Measurements from ENCODE around the gene UCMA. TPM values are rescaled to one million over a fixed set of nuclear protein-coding genes. Genes with fewer than 3 reads are reported as not detected.
"Not testable (repeated sequence)": the region's sequence is repeated elsewhere in the genome, so short reads cannot be mapped to it uniquely, and the experiment has no call there.

Gene UCMA
- total RNA-seq (2021) (1.0 to 1.9 TPM (median 1.5 TPM) in 3 replicates), Bru-seq, nascent RNA (percentile 18 among the genes with signal in this experiment)
- long read RNA-seq, experiment 1, partial matches to known transcripts, result 0 of 2 reads
- long read RNA-seq, experiment 1, other reads (novel, unspliced or antisense), result 0 of 2 reads
- long read RNA-seq, experiment 2, partial matches to known transcripts, result 0 of 5 reads
- long read RNA-seq, experiment 2, other reads (novel, unspliced or antisense), result 3 of 5 reads
- long read RNA-seq, experiment 3, partial matches to known transcripts, result 0 of 2 reads
- long read RNA-seq, experiment 3, other reads (novel, unspliced or antisense), result 0 of 2 reads

DNA sequence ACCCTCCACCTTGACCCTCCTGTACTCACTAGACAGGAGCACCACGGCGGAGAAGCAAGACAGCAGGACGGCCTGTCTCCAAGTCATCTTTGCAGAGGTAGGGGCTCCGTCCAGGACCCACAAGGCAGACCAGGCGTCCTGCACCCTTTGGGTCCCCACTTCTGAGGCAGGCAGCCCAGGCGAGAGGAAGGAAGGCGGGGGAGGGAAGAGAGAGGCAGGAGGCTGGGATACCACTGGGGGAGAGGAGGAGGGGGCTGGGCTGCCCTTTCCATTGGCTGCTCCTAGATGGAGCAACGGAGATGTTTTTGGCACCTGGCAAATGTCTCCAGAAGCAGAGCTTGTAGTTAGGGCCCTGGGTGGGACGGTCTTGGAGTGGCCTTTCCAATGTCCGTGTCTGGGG is at the start of gene UCMA:
Gene UCMA (minus strand): TSS at position 203 of the 400 bp plus-strand sequence. CDS start 116 bp downstream, at position 87.
- POLR2A ChIA-PET, result no interaction called here
- TF ChIP-seq IRF2 (CRISPR knock-in tag; IDR thresholded peaks at IDR 0.05; ENCODE audit: borderline replicate concordance, low read depth) (no peak), ZNF121 (CRISPR knock-in tag; IDR thresholded peaks at IDR 0.05) (no peak), GABPB1 (CRISPR knock-in tag; IDR thresholded peaks at IDR 0.05) (no peak), SMAD3 (CRISPR knock-in tag; IDR thresholded peaks at IDR 0.05; ENCODE audit: borderline replicate concordance) (no peak), NFATC4 (CRISPR knock-in tag; IDR thresholded peaks at IDR 0.05) (no peak), ATF1 (CRISPR knock-in tag; IDR thresholded peaks at IDR 0.05) (no peak), PRRX2 (CRISPR knock-in tag; IDR thresholded peaks at IDR 0.05) (no peak), PRDM15 (CRISPR knock-in tag; IDR thresholded peaks at IDR 0.05) (no peak), E2F4 (CRISPR knock-in tag; IDR thresholded peaks at IDR 0.05; ENCODE audit: borderline replicate concordance, low read depth) (no peak), ATF3 (CRISPR knock-in tag; conservative IDR thresholded peaks at IDR 0.05) (no peak), TEAD1 (CRISPR knock-in tag; IDR thresholded peaks at IDR 0.05) (no peak), RELA (CRISPR knock-in tag; IDR thresholded peaks at IDR 0.05; ENCODE audit: borderline replicate concordance) (no peak)
- TF ChIP-seq, protein P1, sequence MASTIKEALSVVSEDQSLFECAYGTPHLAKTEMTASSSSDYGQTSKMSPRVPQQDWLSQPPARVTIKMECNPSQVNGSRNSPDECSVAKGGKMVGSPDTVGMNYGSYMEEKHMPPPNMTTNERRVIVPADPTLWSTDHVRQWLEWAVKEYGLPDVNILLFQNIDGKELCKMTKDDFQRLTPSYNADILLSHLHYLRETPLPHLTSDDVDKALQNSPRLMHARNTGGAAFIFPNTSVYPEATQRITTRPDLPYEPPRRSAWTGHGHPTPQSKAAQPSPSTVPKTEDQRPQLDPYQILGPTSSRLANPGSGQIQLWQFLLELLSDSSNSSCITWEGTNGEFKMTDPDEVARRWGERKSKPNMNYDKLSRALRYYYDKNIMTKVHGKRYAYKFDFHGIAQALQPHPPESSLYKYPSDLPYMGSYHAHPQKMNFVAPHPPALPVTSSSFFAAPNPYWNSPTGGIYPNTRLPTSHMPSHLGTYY (CRISPR knock-in tag; IDR thresholded peaks at IDR 0.05), result no peak
- TF ChIP-seq, protein P2, sequence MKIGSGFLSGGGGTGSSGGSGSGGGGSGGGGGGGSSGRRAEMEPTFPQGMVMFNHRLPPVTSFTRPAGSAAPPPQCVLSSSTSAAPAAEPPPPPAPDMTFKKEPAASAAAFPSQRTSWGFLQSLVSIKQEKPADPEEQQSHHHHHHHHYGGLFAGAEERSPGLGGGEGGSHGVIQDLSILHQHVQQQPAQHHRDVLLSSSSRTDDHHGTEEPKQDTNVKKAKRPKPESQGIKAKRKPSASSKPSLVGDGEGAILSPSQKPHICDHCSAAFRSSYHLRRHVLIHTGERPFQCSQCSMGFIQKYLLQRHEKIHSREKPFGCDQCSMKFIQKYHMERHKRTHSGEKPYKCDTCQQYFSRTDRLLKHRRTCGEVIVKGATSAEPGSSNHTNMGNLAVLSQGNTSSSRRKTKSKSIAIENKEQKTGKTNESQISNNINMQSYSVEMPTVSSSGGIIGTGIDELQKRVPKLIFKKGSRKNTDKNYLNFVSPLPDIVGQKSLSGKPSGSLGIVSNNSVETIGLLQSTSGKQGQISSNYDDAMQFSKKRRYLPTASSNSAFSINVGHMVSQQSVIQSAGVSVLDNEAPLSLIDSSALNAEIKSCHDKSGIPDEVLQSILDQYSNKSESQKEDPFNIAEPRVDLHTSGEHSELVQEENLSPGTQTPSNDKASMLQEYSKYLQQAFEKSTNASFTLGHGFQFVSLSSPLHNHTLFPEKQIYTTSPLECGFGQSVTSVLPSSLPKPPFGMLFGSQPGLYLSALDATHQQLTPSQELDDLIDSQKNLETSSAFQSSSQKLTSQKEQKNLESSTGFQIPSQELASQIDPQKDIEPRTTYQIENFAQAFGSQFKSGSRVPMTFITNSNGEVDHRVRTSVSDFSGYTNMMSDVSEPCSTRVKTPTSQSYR (CRISPR knock-in tag; IDR thresholded peaks at IDR 0.05), result no peak
- TF ChIP-seq, protein P3, sequence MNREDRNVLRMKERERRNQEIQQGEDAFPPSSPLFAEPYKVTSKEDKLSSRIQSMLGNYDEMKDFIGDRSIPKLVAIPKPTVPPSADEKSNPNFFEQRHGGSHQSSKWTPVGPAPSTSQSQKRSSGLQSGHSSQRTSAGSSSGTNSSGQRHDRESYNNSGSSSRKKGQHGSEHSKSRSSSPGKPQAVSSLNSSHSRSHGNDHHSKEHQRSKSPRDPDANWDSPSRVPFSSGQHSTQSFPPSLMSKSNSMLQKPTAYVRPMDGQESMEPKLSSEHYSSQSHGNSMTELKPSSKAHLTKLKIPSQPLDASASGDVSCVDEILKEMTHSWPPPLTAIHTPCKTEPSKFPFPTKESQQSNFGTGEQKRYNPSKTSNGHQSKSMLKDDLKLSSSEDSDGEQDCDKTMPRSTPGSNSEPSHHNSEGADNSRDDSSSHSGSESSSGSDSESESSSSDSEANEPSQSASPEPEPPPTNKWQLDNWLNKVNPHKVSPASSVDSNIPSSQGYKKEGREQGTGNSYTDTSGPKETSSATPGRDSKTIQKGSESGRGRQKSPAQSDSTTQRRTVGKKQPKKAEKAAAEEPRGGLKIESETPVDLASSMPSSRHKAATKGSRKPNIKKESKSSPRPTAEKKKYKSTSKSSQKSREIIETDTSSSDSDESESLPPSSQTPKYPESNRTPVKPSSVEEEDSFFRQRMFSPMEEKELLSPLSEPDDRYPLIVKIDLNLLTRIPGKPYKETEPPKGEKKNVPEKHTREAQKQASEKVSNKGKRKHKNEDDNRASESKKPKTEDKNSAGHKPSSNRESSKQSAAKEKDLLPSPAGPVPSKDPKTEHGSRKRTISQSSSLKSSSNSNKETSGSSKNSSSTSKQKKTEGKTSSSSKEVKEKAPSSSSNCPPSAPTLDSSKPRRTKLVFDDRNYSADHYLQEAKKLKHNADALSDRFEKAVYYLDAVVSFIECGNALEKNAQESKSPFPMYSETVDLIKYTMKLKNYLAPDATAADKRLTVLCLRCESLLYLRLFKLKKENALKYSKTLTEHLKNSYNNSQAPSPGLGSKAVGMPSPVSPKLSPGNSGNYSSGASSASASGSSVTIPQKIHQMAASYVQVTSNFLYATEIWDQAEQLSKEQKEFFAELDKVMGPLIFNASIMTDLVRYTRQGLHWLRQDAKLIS (CRISPR knock-in tag; IDR thresholded peaks at IDR 0.05; ENCODE audit: borderline replicate concordance), result no peak
- TF ChIP-seq, protein P4, sequence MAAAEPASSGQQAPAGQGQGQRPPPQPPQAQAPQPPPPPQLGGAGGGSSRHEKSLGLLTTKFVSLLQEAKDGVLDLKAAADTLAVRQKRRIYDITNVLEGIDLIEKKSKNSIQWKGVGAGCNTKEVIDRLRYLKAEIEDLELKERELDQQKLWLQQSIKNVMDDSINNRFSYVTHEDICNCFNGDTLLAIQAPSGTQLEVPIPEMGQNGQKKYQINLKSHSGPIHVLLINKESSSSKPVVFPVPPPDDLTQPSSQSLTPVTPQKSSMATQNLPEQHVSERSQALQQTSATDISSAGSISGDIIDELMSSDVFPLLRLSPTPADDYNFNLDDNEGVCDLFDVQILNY (CRISPR knock-in tag; IDR thresholded peaks at IDR 0.05), result no peak
- TF ChIP-seq, protein P5, sequence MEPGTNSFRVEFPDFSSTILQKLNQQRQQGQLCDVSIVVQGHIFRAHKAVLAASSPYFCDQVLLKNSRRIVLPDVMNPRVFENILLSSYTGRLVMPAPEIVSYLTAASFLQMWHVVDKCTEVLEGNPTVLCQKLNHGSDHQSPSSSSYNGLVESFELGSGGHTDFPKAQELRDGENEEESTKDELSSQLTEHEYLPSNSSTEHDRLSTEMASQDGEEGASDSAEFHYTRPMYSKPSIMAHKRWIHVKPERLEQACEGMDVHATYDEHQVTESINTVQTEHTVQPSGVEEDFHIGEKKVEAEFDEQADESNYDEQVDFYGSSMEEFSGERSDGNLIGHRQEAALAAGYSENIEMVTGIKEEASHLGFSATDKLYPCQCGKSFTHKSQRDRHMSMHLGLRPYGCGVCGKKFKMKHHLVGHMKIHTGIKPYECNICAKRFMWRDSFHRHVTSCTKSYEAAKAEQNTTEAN (CRISPR knock-in tag; IDR thresholded peaks at IDR 0.05), result no peak
- TF ChIP-seq, protein P6, sequence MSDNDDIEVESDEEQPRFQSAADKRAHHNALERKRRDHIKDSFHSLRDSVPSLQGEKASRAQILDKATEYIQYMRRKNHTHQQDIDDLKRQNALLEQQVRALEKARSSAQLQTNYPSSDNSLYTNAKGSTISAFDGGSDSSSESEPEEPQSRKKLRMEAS (CRISPR knock-in tag; IDR thresholded peaks at IDR 0.05), result no peak
- peak within 1 kb of the TSS; percentile 78; the same call in 1 of the 2 replicates for H3K27ac Mint-ChIP-seq
- no peak within 1 kb of the TSS for H3K4me3 Mint-ChIP-seq
- no peaks in the 10 kb centered on the region for H3K9me3 Mint-ChIP-seq
- H3K4me1 Mint-ChIP-seq, result peaks cover 34% of the 10 kb centered on the region
- CTCF ChIA-PET, result interaction anchor here (0.7 to 1.2 kb wide), 2 partner anchors 68 to 303 kb away, joined by 3 to 4 read pairs; no protein-coding TSS in a partner anchor
- ATAC-seq, result peak; percentile 67
- H3K27me3 Mint-ChIP-seq (ENCODE audit: low read depth), result no peaks in the 10 kb centered on the region
- DNase-seq (ENCODE audit: low spot score), result no peak
- no peaks in the 10 kb centered on the region for H3K36me3 Mint-ChIP-seq

DNA sequence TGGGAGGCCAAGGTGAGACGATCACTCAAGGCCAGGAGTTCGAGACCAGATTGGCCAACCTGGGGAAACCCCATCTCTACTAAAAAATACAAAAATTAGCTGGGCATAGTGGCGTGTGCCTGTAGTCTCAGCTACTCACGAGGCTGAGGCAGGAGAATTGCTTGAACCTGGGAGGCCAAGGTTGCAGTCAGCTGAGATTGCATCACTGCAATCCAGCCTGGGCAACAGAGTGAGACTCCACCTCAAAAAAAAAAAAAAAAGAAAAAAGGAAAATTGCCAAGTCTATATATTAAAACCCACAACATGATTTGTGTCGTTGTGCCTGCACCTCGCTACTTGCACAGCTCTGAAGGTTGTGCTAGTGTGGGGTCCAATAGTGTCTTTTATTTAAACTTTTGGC is 48.2 kb upstream of the UCMA start:
- H3K4me3 Mint-ChIP-seq; H3K9me3 Mint-ChIP-seq; H3K27me3 Mint-ChIP-seq (ENCODE audit: low read depth); H3K4me1 Mint-ChIP-seq; POLR2A ChIA-PET; H3K27ac Mint-ChIP-seq; DNase-seq (ENCODE audit: low spot score); ATAC-seq: not testable (repeated sequence)
- H3K36me3 Mint-ChIP-seq, result peaks cover 19% of the 10 kb centered on the region
- CTCF ChIA-PET, result interaction anchor here (1.0 kb wide), 1 partner anchor 20 kb away, joined by 4 read pairs; no protein-coding TSS in a partner anchor
